COLO829 (cell line): ENCODE measurements around the gene FAM83B.

ENCODE experiments used
- DNase-seq: peaks from one replicate; pipeline ENCODE4 v3.0.0; 2012; ENCODE audit warnings: low spot score

FAM83B gene

DNA sequence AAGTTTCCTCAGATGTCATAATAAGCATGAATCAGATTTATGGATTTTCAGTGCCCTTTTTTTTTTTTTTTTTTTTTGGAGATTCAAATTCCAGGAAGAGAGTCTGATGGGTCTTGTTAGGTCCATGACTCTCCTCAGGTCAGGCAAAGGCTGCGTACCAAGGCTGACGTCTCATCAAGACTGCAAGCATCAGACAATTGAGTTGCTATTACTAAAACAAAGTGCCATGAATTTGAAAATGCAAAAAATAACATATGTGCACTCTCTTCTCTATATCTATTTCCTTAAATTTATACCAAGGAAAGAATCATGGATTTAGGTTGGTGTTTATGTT lies 134.7 kb downstream of the FAM83B start:
- no peak for DNase-seq

DNA sequence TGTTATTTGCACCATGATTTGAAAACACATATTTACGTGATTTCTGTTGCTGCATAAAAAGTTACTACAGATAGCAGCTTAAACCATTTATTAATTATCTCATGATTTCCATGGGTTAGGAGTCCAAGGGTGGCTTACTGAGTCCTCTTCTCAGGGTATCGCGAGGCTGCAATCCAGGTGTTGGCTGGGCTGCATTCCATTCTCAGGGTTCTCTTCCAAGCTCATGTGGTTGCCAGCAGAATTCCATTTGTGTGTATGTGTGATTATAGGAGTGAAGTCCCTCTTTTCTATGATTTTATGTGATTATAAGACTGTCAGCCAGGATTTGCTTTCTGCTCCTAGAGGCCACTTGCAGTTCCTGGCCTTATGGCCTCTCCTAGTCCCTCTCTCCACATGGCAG lies 135.1 kb downstream of the FAM83B start:
- no peak for DNase-seq

- DNase-seq: no peak
These were observed 141.2 kb downstream of the FAM83B start for GRCh38 chr6:54987633-54988290.

DNA sequence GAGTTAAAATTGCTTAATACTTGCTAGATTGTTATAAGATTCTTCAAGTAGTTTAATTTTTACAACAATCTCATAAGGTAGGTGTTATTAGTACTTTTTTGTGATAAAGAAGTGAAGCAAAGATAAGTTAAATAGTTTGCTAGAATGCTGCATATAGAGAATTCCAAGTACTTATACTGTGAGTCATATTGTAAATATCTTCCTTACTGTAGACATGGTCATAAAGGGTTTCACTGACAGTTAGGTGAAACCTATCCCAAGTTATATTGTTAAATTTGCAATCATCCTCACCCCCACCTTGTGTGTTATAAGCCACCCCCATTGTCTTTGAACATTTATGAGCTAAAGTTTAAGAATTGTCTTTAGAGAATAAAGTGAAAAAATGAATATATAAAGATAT lies 142.0 kb downstream of the FAM83B start:
- DNase-seq: no peak

GRCh38 chr6:54990001-54990400 lies 143.4 kb downstream of the FAM83B start:
- DNase-seq: no peak
